Measurements from ENCODE around the gene VSTM4. TPM values are rescaled to one million over a fixed set of nuclear protein-coding genes. Genes with fewer than 3 reads are reported as not detected.

Gene VSTM4
- polyA plus RNA-seq, 4 donors: 0.81 to 7.2 (median 2.4) TPM; not detected in 1

GRCh38 chr10:49160110-49160509, 44.8 kb upstream of the VSTM4 start:
- 76 to 93% (median 80%) methylated on average over 5 of the region's 5 CpGs for WGBS, 3 donors
- no peak overlapping the region for H3K4me3 ChIP-seq (ENCODE audit: low read depth in 1 of 3, low read length in 3 of 3)
- H3K27me3 ChIP-seq (ENCODE audit: control insufficient read depth in 3 of 3, insufficient read depth in 3 of 3, low read length in 3 of 3): peaks cover 0 to 3% (median 0%) of the 10 kb centered on the region in 3 donors
- no peaks in the 10 kb centered on the region for H3K9me3 ChIP-seq (ENCODE audit: control insufficient read depth in 2 of 2, insufficient read depth in 1 of 2, low read depth in 1 of 2, low read length in 1 of 2)
- H3K27ac ChIP-seq (ENCODE audit: low read depth in 1 of 3, low read length in 2 of 3): no peak overlapping the region
- no peak for DNase-seq
- no peak for FAIRE-seq
- H3K36me3 ChIP-seq (ENCODE audit: control insufficient read depth in 3 of 3, insufficient read depth in 2 of 3, low read depth in 1 of 3, low read length in 3 of 3): no peaks in the 10 kb centered on the region
- no peaks in the 10 kb centered on the region for H3K4me1 ChIP-seq (ENCODE audit: control insufficient read depth in 3 of 3, insufficient read depth in 2 of 3, low read depth in 1 of 3, low read length in 2 of 3)

DNA sequence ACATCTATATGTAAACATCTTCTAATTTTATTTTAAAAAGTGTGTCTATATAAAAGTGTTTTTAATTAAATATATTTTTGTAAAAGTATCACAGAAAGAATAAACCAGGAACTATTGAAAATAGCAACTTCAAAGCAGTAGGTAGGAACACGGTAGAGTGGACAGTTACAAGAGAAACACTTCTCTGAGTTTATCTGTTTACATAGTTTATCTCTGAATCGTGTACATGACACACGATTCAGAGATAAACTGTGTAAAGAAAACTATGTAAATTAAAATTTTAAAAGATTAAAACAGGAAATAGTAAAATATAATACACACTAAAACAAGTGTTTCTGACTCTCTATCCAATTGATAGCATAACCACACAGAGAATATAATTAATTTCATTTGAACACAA, 43.6 kb upstream of the VSTM4 start:
- FAIRE-seq (no peak), DNase-seq (no peak)
- Histone ChIP-seq H3K4me1 (ENCODE audit: control insufficient read depth in 3 of 3, insufficient read depth in 2 of 3, low read depth in 1 of 3, low read length in 2 of 3) (no peaks in the 10 kb centered on the region), H3K27ac (ENCODE audit: low read depth in 1 of 3, low read length in 2 of 3) (no peak overlapping the region), H3K4me3 (ENCODE audit: low read depth in 1 of 3, low read length in 3 of 3) (no peak overlapping the region), H3K36me3 (ENCODE audit: control insufficient read depth in 3 of 3, insufficient read depth in 2 of 3, low read depth in 1 of 3, low read length in 3 of 3) (no peaks in the 10 kb centered on the region), H3K27me3 (ENCODE audit: control insufficient read depth in 3 of 3, insufficient read depth in 3 of 3, low read length in 3 of 3) (peaks cover 0 to 3% (median 0%) of the 10 kb centered on the region in 3 donors), H3K9me3 (ENCODE audit: control insufficient read depth in 2 of 2, insufficient read depth in 1 of 2, low read depth in 1 of 2, low read length in 1 of 2) (no peaks in the 10 kb centered on the region)
- 12 to 49% (median 14%) methylated on average over 3 of the region's 3 CpGs for WGBS, 3 donors

- 64 to 72% (median 70%) methylated on average over 7 of the region's 7 CpGs for WGBS, 3 donors
- no peaks in the 10 kb centered on the region for H3K4me1 ChIP-seq (ENCODE audit: control insufficient read depth in 3 of 3, insufficient read depth in 2 of 3, low read depth in 1 of 3, low read length in 2 of 3)
- H3K27ac ChIP-seq (ENCODE audit: low read depth in 1 of 3, low read length in 2 of 3): no peak overlapping the region
- no peaks in the 10 kb centered on the region for H3K36me3 ChIP-seq (ENCODE audit: control insufficient read depth in 3 of 3, insufficient read depth in 2 of 3, low read depth in 1 of 3, low read length in 3 of 3)
- peaks cover 0 to 3% (median 0%) of the 10 kb centered on the region in 3 donors for H3K27me3 ChIP-seq (ENCODE audit: control insufficient read depth in 3 of 3, insufficient read depth in 3 of 3, low read length in 3 of 3)
- DNase-seq (no peak), FAIRE-seq (no peak)
- H3K9me3 ChIP-seq (ENCODE audit: control insufficient read depth in 2 of 2, insufficient read depth in 1 of 2, low read depth in 1 of 2, low read length in 1 of 2): no peaks in the 10 kb centered on the region
- no peak overlapping the region for H3K4me3 ChIP-seq (ENCODE audit: low read depth in 1 of 3, low read length in 3 of 3)
These were observed 43.1 kb upstream of the VSTM4 start for GRCh38 chr10:49158404-49158803.

DNA sequence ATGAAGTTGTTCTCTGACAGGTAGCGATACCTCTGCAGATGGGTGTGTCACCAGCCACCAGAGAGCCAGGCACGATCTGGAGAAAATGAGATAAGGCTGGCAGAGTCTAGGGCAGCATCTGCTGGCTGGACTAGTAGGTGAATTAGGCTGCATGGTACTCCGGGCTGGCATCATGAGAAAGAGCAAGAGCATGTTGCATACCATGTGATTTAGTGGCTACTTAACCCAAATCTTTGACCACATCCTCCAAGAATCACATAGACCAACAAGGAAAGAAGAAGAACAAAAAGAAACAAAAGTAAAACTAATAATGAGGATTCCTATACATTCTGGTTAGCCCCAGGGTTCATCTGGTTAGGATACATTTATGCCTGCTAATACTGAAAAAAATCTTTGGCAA, 41.9 kb upstream of the VSTM4 start:
- Histone ChIP-seq H3K36me3 (ENCODE audit: control insufficient read depth in 3 of 3, insufficient read depth in 2 of 3, low read depth in 1 of 3, low read length in 3 of 3) (no peaks in the 10 kb centered on the region), H3K4me3 (ENCODE audit: low read depth in 1 of 3, low read length in 3 of 3) (no peak overlapping the region), H3K27ac (ENCODE audit: low read depth in 1 of 3, low read length in 2 of 3) (no peak overlapping the region), H3K9me3 (ENCODE audit: control insufficient read depth in 2 of 2, insufficient read depth in 1 of 2, low read depth in 1 of 2, low read length in 1 of 2) (no peaks in the 10 kb centered on the region), H3K4me1 (ENCODE audit: control insufficient read depth in 3 of 3, insufficient read depth in 2 of 3, low read depth in 1 of 3, low read length in 2 of 3) (no peaks in the 10 kb centered on the region), H3K27me3 (ENCODE audit: control insufficient read depth in 3 of 3, insufficient read depth in 3 of 3, low read length in 3 of 3) (peaks cover 0 to 3% (median 0%) of the 10 kb centered on the region in 3 donors)
- DNase-seq (no peak), FAIRE-seq (no peak)
- 32 to 66% (median 53%) methylated on average over 3 of the region's 3 CpGs for WGBS, 3 donors

- 70 to 83% (median 78%) methylated on average over 6 of the region's 6 CpGs for WGBS, 3 donors
These were observed 39.3 kb upstream of the VSTM4 start for GRCh38 chr10:49154641-49155040.

DNA sequence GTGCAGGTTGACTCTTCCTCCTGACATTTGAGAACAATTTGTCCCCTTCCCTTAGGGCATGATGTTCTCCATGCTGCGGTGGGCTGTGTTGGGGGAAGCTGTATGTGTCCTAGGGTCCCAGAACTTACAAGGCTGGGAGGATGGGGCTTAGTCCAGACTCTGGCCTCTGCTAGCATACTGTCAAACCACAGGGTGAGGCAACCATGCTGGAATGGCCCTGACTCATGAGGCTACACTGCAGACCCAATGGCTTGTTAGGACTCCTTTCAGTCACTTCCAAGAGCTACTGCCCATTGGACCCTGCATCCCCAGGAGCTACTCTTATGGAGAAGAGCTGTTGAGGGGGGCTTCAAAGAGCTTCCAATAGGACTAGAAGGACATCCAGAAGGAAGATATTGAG, 38.6 kb upstream of the VSTM4 start:
- 91 to 100% (median 96%) methylated on average over 1 of the region's 1 CpG for WGBS, 3 donors
- no peak overlapping the region for H3K27ac ChIP-seq (ENCODE audit: low read depth in 1 of 3, low read length in 2 of 3)
- no peak overlapping the region for H3K4me3 ChIP-seq (ENCODE audit: low read depth in 1 of 3, low read length in 3 of 3)
- no peaks in the 10 kb centered on the region for H3K4me1 ChIP-seq (ENCODE audit: control insufficient read depth in 3 of 3, insufficient read depth in 2 of 3, low read depth in 1 of 3, low read length in 2 of 3)
- DNase-seq (no peak), FAIRE-seq (no peak)
- no peaks in the 10 kb centered on the region for H3K27me3 ChIP-seq (ENCODE audit: control insufficient read depth in 3 of 3, insufficient read depth in 3 of 3, low read length in 3 of 3)
- no peaks in the 10 kb centered on the region for H3K36me3 ChIP-seq (ENCODE audit: control insufficient read depth in 3 of 3, insufficient read depth in 2 of 3, low read depth in 1 of 3, low read length in 3 of 3)
- H3K9me3 ChIP-seq (ENCODE audit: control insufficient read depth in 2 of 2, insufficient read depth in 1 of 2, low read depth in 1 of 2, low read length in 1 of 2): no peaks in the 10 kb centered on the region

More at GRCh38 chr10:49154641-49155040, 39.3 kb upstream of the VSTM4 start:
- no peak overlapping the region for H3K4me3 ChIP-seq (ENCODE audit: low read depth in 1 of 3, low read length in 3 of 3)
- H3K9me3 ChIP-seq (ENCODE audit: control insufficient read depth in 2 of 2, insufficient read depth in 1 of 2, low read depth in 1 of 2, low read length in 1 of 2): no peaks in the 10 kb centered on the region
- no peak for DNase-seq
- H3K36me3 ChIP-seq (ENCODE audit: control insufficient read depth in 3 of 3, insufficient read depth in 2 of 3, low read depth in 1 of 3, low read length in 3 of 3): no peaks in the 10 kb centered on the region
- H3K27ac ChIP-seq (ENCODE audit: low read depth in 1 of 3, low read length in 2 of 3): no peak overlapping the region
- H3K27me3 ChIP-seq (ENCODE audit: control insufficient read depth in 3 of 3, insufficient read depth in 3 of 3, low read length in 3 of 3): no peaks in the 10 kb centered on the region
- FAIRE-seq: no peak
- no peaks in the 10 kb centered on the region for H3K4me1 ChIP-seq (ENCODE audit: control insufficient read depth in 3 of 3, insufficient read depth in 2 of 3, low read depth in 1 of 3, low read length in 2 of 3)

- peaks cover 0 to 2% of the 10 kb centered on the region in 2 donors for H3K9me3 ChIP-seq (ENCODE audit: control insufficient read depth in 2 of 2, insufficient read depth in 1 of 2, low read depth in 1 of 2, low read length in 1 of 2)
- no peaks in the 10 kb centered on the region for H3K36me3 ChIP-seq (ENCODE audit: control insufficient read depth in 3 of 3, insufficient read depth in 2 of 3, low read depth in 1 of 3, low read length in 3 of 3)
- FAIRE-seq (no peak), DNase-seq (no peak)
- 50 to 81% (median 51%) methylated on average over 4 of the region's 4 CpGs for WGBS, 3 donors
- no peaks in the 10 kb centered on the region for H3K27me3 ChIP-seq (ENCODE audit: control insufficient read depth in 3 of 3, insufficient read depth in 3 of 3, low read length in 3 of 3)
- H3K27ac ChIP-seq (ENCODE audit: low read depth in 1 of 3, low read length in 2 of 3): no peak overlapping the region
- H3K4me3 ChIP-seq (ENCODE audit: low read depth in 1 of 3, low read length in 3 of 3): no peak overlapping the region
- no peaks in the 10 kb centered on the region for H3K4me1 ChIP-seq (ENCODE audit: control insufficient read depth in 3 of 3, insufficient read depth in 2 of 3, low read depth in 1 of 3, low read length in 2 of 3)
These were observed 37.8 kb upstream of the VSTM4 start for GRCh38 chr10:49153115-49153514.

DNA sequence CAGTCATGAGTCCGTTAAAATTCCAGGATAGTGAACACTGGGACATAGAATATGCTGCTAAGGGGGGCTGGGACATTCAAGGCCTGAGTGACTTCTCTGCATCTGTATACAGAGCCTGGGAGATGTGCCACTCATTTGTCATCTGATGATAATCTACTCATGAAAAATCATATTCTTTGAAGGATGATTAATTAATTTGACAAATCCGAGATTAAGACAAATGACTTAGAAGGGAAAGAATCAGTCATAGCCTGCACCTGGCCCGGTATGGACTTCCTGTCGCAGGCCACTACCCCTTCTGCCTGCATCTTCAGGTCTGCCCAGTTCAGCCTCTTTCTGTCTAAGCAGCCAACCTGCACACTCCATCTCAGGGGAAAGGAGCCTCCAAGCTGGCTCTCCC, 37.3 kb upstream of the VSTM4 start:
- DNase-seq: no peak
- H3K36me3 ChIP-seq (ENCODE audit: control insufficient read depth in 3 of 3, insufficient read depth in 2 of 3, low read depth in 1 of 3, low read length in 3 of 3): no peaks in the 10 kb centered on the region
- H3K4me1 ChIP-seq (ENCODE audit: control insufficient read depth in 3 of 3, insufficient read depth in 2 of 3, low read depth in 1 of 3, low read length in 2 of 3): no peaks in the 10 kb centered on the region
- WGBS, 3 donors: 65 to 83% (median 67%) methylated on average over 4 of the region's 4 CpGs
- no peak overlapping the region for H3K4me3 ChIP-seq (ENCODE audit: low read depth in 1 of 3, low read length in 3 of 3)
- H3K9me3 ChIP-seq (ENCODE audit: control insufficient read depth in 2 of 2, insufficient read depth in 1 of 2, low read depth in 1 of 2, low read length in 1 of 2): peaks cover 0 to 7% of the 10 kb centered on the region in 2 donors
- no peak for FAIRE-seq
- no peaks in the 10 kb centered on the region for H3K27me3 ChIP-seq (ENCODE audit: control insufficient read depth in 3 of 3, insufficient read depth in 3 of 3, low read length in 3 of 3)
- H3K27ac ChIP-seq (ENCODE audit: low read depth in 1 of 3, low read length in 2 of 3): no peak overlapping the region

- WGBS, 3 donors: 78 to 83% (median 81%) methylated on average over 4 of the region's 4 CpGs
- Histone ChIP-seq H3K9me3 (ENCODE audit: control insufficient read depth in 2 of 2, insufficient read depth in 1 of 2, low read depth in 1 of 2, low read length in 1 of 2) (peaks cover 0 to 10% of the 10 kb centered on the region in 2 donors), H3K4me1 (ENCODE audit: control insufficient read depth in 3 of 3, insufficient read depth in 2 of 3, low read depth in 1 of 3, low read length in 2 of 3) (no peaks in the 10 kb centered on the region), H3K4me3 (ENCODE audit: low read depth in 1 of 3, low read length in 3 of 3) (no peak overlapping the region), H3K27me3 (ENCODE audit: control insufficient read depth in 3 of 3, insufficient read depth in 3 of 3, low read length in 3 of 3) (no peaks in the 10 kb centered on the region), H3K36me3 (ENCODE audit: control insufficient read depth in 3 of 3, insufficient read depth in 2 of 3, low read depth in 1 of 3, low read length in 3 of 3) (no peaks in the 10 kb centered on the region), H3K27ac (ENCODE audit: low read depth in 1 of 3, low read length in 2 of 3) (no peak overlapping the region)
- FAIRE-seq (no peak), DNase-seq (no peak)
These were observed 36.7 kb upstream of the VSTM4 start for GRCh38 chr10:49152037-49152436.
